Measurements from ENCODE around the gene THEM4.
A peak's percentile ranks its signal among the peaks of the same experiment; 100 is the strongest.

THEM4 gene

DNA sequence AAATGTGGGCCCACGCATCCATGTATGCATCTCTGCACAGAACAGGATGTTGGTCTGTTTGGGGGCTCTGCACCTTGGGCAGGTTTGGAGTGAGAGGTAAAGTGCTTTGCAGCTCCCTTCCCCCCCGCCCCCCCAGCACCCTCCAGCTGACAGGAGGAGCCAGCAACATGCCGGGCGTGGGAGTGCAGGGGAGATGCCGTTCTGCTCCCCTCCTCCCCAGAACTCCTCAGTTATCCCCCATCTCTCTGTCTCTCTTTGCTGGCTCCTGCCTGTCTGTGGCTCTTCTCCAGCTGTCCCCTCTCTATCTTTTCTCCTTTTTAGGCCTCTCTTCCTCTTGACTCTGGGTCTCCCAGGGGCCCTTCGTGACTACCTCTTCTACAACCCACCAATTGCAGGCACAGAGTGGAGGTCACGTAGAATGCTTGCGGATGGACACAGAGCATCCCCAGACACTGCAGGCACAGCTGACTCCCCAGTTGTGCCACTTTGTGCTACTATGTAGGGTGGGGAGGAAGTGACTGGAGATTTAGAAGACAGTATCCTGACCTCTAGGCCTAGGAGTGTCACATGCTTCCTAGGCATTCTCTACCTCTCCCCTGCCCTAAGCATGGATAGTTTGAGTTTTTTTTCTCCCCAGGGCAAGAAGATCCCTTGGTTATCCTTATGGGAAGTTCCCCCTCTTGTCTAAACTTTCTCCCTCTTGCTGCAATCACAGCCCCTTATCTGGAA lies 76.0 kb downstream of the THEM4 start:
- no peak for DNase-seq

DNA sequence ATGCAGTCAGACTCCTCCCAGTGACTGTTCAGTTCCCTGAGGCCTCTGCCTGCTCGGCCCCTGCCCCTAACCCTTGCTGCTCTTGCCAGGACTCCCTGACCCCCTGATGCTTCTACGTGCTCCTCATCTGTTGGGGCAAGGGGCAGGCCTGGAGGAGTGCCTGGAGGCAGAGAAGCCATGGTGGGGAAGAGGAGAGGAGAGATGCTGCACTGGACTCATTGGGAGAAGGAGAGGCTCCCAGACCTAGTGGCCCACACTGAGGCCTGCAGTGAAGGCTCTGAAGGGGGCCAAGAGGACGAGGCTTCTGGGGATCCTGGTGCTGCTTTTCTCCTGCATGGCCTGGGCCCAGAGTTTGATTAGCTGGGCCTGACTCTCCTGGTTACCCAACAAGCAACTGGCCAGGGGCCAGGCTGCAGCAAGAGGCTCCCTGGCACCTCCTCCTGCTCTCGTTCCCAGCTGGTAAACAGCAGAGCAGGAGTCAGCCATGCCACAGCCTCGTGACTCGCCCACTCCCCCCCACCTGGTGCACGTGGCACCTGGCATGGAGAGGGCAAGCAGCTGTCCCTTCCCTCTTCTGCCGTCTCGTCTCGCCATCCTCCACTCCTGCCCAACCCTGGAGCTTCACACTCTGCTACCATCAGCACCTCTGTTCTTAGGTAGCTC lies 76.9 kb downstream of the THEM4 start:
- peak; percentile 33 for DNase-seq

DNA sequence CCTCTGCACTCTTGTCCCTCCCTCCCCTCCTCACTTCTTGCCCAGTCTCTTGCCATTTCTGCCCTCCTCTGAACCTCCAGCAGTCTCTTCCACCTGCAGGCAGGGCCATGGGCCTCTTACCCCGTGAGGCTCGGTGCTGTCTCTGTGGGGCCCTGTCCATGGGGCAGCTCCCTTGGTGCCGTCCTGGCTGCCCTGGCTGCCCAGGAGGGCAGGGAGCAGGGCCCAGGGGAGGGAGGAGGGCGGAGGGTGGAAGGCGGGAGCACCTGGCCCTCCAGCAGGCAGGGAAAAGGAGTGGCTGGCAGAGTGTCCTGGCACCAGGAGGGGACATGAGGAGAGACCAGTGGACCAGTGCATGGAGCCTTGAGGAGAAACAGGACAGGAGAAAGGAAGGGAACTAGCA lies 77.7 kb downstream of the THEM4 start, which contains the start of gene RORC:
RORC (minus strand) TSS at position 198 of the 400 bp plus-strand sequence; CDS start at position 160, 38 bp downstream.
- no peak for DNase-seq

DNA sequence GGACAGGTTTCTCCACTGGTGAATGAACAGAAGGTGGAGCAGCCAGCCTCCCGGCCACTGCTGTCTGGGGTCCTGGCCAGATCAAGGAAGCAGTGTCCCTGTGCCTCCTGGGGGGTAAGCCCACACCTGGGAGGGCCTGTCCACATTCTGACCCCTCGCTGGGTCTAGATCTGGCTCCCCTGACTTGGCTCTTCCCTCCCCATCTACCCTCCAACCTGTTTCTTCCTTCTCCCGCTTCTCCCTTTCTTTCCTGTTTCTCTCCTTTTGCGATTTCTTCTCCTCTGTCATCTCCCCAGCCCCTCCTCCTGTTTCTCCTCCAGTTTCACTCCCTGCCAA lies 78.1 kb downstream of the THEM4 start:
- no peak for DNase-seq

DNA sequence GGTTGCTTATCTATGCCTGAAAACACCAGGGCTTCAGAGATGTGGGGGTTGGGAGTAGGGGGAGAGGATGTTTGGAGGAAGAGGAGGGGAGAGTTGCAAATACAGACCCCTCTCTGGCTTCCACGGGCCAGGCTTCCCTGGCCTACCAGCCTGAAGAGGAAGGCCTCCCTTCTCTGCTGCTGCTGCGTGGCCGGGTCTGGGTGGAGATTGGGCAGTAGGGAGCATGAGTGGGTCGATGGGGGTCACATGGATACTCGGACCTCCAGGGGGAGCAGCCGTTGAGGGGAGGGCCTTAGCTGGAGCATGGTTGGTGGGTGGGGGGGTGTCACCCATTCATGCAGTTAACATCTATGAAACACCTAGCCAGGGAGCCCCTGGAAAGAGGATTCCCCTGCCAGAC lies 79.3 kb downstream of the THEM4 start:
- no peak for DNase-seq

DNA sequence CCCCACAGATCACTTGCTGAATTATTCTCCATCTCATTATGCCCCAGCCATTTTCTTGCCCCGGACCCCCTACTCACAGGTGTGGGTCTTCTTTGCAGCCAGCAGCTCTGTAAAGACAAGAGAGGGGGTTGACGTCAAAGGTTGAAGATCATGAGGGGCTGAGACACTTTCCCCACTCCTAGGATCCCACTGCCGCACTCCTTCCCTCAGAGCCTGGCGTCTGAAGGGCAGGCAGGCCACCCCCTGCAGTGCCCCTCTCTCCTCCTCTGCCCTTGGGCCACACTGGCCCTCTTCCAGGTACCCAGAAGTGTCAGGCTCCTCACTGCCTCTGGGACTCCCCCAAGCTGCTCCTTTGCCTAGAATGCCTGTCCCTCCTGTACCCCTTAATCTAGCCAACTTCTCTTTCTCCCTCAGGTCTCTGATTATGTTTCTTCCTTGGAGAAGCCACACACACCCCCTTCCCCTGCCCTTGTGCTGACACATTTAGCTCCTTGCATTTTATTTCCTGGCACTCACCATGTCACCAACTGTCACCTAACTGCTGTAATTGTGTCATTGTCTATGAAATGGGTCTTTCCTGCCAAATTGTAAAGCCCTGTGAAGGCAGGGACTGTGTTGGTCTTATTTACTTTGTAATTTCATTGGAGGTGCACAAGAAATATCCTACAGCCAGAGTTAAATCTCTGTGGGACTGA lies 79.8 kb downstream of the THEM4 start:
- DNase-seq, result no peak

GRCh38 chr1:151828921-151829320 lies 80.4 kb downstream of the THEM4 start:
- no peak for DNase-seq

GRCh38 chr1:151827853-151828252 lies 81.5 kb downstream of the THEM4 start:
- no peak for DNase-seq

DNA sequence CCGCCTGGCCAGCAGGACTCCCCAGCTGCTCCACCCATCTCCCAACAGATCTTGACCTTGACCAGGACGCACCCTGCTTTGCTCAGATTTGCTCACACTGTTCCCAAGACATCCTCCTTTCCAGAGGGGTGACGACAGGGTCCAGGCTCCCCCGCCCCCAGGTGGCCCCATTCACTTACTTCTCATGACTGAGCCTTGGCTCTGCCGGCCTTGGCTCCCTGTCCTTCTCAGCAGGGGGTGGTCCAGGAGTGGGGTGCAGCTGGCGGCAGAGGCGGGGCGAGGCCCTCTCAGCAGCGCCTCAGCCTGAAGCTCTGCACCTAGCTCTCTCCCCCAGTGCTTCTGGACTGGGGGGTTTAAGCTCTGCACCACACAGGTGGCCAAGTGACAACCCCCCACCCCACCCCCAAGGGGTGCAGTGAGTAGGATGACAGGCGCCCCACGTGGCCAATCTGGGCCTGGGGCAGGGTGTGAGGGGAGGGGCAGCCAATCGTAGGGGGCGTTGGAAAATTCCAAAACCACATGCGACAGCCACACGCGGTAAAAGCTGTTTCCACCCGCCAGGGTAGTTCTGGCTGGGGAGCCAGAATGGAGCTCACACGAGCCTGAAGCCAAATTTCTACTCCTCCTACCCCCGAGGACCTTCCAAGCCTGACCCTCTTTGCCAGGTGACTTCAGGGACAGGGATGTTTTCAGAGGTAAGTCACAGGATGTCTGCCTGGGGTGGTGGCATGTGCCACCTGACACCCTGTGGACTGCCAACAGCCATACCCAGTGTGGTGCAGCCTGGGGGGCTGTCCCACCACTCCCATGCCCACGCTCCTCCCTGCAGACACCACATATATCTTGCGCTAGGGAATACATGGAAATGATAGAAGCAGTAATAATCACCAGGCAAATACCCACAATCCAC lies 83.3 kb downstream of the THEM4 start:
- DNase-seq, result no peak

GRCh38 chr1:151825204-151825603 lies 84.1 kb downstream of the THEM4 start:
- no peak for DNase-seq
